ENCODE measurements around the gene GRAMD2A.

Gene GRAMD2A

GRCh38 chr15:72131922-72132321 lies 65.7 kb downstream of the GRAMD2A start:
- DNase-seq: no peak

DNA sequence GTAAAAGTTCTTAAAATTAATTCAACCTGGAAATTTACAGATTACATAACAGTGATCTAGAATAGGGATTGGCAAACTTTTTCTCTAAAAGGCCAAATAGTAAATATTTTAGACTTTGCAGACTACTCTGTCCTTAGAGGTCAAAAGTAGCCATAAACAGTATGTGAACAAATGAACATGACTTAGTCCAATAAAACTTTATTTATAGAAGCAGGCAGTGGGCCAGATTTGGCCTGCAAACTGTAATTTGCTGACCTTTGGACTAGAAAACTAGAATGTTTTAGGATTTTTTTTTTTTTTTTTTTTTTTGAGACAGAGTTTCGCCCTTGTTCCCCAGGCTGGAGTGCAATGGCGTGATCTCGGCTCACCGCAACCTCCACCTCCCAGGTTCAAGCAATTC lies 67.3 kb downstream of the GRAMD2A start:
- no peak for DNase-seq

DNA sequence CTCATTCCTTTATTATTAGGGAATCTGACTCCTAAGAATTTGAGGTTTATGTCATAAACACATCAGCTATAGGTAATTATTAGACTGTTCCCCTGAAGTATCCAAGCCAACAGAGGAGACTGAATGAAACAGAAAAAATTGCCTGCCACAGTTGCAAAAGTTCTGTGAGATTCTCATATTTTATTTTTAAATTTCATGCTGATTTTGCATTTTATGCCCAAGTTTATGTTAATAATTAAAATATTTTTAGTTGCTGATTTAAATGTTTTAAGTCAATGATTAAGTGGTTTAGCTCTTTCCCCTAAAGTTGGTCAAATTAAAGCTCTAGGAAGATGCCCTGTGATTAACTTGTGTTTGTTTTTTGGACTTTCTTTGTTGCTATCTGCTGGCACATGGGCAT lies 69.2 kb downstream of the GRAMD2A start:
- DNase-seq: no peak

DNA sequence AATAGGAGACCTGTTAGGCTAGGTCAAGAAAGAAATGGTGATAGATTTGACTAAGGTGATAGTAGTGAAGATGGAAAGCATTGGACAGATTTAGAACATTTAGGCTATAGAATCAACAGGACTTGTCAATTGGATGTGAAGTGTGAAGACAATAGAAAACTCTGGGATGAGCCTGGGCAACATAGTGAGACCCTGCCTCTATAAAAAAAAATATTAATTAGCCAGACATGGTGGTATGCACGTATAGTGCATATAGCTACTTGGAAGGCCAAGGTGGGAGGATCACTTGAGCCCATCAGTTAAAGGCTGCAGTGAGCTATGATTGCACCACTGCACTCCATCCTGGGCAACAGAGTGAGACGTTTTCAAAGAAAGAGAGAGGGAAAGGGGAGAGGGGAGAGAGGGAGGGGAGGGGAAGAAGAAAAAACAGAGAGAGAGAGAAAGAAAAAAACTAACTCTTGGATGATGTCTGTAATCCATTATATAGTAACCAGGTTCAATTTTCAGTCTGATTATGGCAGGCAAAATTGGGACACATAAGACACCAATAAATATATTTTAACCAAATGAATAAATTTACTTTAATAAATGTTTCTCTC lies 69.8 kb downstream of the GRAMD2A start:
- DNase-seq: no peak

- no peak for DNase-seq
Measured at GRCh38 chr15:72124218-72124617, 73.4 kb downstream of the GRAMD2A start.

GRCh38 chr15:72118017-72118978 lies 79.3 kb downstream of the GRAMD2A start, which contains the start of the genes MYO9A and SENP8:
MYO9A (minus strand) TSS chr15:72118150; CDS start chr15:72046563, 71,587 bp downstream.
SENP8 (plus strand) TSS chr15:72118403; CDS start chr15:72139624, 21,221 bp downstream.
- DNase-seq: peak; percentile 98

DNA sequence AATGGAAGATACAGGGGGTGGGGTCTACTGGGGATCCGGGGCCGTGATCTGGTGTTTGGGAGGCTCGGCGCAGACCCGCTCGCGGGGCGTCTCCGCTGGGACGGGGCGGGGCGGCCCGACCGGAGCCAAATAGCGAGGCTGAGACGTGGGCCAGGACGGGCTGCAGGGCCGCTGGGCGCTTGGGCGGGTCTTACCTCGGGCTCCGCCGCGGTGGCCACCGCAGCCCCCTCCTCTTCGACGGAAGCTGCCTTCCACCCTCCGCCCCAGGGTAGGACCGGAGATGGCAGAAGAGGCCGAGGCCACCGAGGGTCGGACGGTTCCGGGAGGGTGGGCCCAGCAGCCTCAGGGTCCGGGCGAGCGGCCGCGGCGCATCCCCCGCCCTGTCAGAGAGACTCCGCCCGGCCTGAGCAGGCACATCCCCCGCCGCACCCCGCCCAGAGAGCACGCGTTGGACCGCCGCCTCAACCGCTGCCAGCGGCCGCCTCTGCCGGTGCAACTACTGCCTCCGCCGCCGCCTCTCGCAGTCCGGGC lies 80.0 kb downstream of the GRAMD2A start:
- peak; percentile 77 for DNase-seq

- DNase-seq: peak; percentile 41
Measured at GRCh38 chr15:72116731-72117485, 80.7 kb downstream of the GRAMD2A start.

GRCh38 chr15:72113347-72114031 lies 84.1 kb downstream of the GRAMD2A start:
- DNase-seq: peak; percentile 8

GRCh38 chr15:72112805-72113204 lies 84.8 kb downstream of the GRAMD2A start:
- no peak for DNase-seq

DNA sequence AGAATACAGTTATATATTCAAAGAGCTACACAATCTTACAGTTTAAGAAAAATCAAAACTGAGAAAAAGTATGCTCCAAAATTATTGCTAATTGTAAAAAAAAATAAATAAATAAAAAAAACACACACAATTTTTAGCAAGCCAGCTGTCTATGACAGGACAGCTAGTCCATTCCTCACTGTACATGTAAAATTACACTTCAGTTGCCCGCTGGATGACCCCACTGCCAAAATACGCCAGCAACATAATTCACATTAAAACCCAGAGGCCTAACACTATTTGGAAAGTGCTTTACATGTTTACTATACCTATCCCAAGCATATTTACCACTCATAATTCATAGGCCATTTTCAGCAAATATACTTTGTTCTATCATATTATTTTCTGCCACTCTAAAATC lies 85.5 kb downstream of the GRAMD2A start:
- DNase-seq: no peak

DNA sequence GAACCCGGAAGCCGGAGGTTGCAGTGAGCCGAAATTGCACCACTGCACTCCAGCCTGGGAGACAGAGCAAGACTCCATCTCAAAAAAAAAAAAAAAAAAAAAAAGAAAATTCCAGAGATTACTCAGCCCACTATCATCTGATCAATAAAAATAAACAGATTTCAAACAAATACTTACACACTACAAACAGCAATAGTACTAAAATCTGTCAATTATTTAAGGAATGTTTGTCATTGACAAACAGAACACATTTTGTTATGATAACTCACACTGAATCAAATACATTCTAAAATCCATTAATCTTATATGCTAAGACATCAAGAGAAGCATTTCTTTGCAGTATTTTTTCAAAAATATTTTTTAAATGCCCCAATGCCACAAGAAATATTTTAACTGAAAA lies 87.2 kb downstream of the GRAMD2A start:
- no peak for DNase-seq
